T-helper 17 cell (primary cell): Measurements from ENCODE around the gene PADI2. TPM values are rescaled to one million over a fixed set of nuclear protein-coding genes. Genes with fewer than 3 reads are reported as not detected.

Source experiments
- ATAC-seq: fragments of 150-1000 bp; cut with Tn5 transposase; 2 replicates; pipeline ENCODE4 v1.10.0; 2021; ENCODE audit warnings: mild to moderate bottlenecking, moderate library complexity
- DNase-seq, 3 donors: peaks; one replicate each; pipeline versions ENCODE4 v3.0.0 to v3.0.0-alpha.2; 2020 to 2021
- H3K9me3 ChIP-seq: one replicate; pipeline ENCODE4 v1.7.0; 2013; ENCODE audit warnings: low read length, mild to moderate bottlenecking; ENCODE audit not compliant: control insufficient read depth, poor library complexity, severe bottlenecking
- H3K27ac Mint-ChIP-seq: one replicate; pipeline ENCODE4 v1.8.0; 2022; ENCODE audit warnings: mild to moderate bottlenecking, moderate library complexity, mixed read lengths
- H3K27me3 Mint-ChIP-seq: one replicate; pipeline ENCODE4 v1.8.0; 2022; ENCODE audit warnings: mixed read lengths
- H3K36me3 Mint-ChIP-seq: one replicate; pipeline ENCODE4 v1.8.0; 2022; ENCODE audit warnings: low read depth, mixed read lengths
- H3K4me1 Mint-ChIP-seq: one replicate; pipeline ENCODE4 v1.8.0; 2022; ENCODE audit warnings: mild to moderate bottlenecking, mixed read lengths
- H3K4me3 Mint-ChIP-seq: one replicate; pipeline ENCODE4 v1.8.0; 2022; ENCODE audit warnings: mild to moderate bottlenecking, moderate library complexity, mixed read lengths
- total RNA-seq, 4 donors: library from RNA in 2 of 4; stranded (reverse) in 2 of 4; gene quantifications; one replicate each; pipeline ENCODE4 v1.2.3 and lab custom pipeline; 2022 to 2026

Gene PADI2
- total RNA-seq, 2 donors from 2014 or later, result 0.23 to 0.57 TPM

DNA sequence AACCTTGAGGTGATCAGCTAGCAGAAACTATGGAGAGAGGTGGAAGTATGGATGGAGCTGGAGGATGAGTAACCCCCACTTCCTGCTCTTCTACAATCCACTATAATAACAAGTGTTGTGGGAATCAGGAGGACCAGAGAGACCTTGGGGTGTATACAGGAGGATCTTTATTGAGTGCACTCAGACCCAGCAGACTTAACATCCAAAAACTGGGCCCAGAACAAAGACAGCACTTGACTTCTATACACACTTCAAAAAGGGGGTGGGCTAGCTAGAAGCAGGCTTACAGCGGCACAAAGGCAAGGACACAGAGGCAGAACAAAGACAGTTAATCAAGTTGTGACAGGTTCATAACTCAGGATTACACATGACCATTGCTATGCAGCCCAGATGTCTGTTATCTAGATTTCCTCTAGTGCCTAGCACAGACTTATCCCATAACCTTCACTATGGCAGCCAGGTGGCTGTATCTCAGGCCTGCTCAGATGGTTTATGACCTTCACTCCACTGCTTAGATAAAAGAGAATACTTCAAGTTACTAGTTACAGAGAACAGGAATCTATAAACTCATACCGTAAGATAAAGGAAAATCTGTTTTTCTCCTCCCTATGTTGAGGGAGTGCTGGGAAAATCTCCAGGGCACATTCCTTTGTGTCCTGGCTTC lies 36.1 kb upstream of the PADI2 start:
- Mint-ChIP-seq H3K36me3 (no peaks in the 10 kb centered on the region), H3K27me3 (peaks cover 4% of the 10 kb centered on the region), H3K27ac (no peak overlapping the region), H3K4me3 (no peak overlapping the region), H3K4me1 (no peaks in the 10 kb centered on the region)
- DNase-seq (no peak), ATAC-seq (no peak)
- peaks cover 8% of the 10 kb centered on the region for H3K9me3 ChIP-seq

DNA sequence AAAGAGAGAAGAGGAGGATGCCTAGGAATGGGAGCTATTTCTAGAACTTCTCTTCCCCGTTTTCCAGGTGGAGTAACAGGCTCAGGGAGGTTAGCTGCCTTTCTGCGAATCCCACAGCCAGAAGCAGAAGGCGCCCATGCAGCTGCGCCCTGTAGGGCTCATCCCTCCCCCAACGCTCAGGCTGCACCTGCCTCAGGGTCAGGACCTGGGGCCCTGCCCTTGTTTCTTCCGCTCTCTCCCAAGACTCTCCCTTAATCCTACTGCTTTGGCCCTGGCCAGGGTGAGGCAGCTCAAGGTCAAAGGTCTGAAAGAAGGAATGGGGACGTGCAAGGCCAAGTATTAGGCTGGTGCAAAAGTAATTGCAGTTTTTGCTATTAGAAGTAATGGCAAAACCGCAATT lies 30.5 kb upstream of the PADI2 start:
- no peaks in the 10 kb centered on the region for H3K4me1 Mint-ChIP-seq
- H3K27ac Mint-ChIP-seq, result no peak overlapping the region
- peaks cover 7% of the 10 kb centered on the region for H3K9me3 ChIP-seq
- ATAC-seq (no peak), DNase-seq (no peak)
- H3K27me3 Mint-ChIP-seq, result peaks cover 18% of the 10 kb centered on the region
- no peaks in the 10 kb centered on the region for H3K36me3 Mint-ChIP-seq
- no peak overlapping the region for H3K4me3 Mint-ChIP-seq

DNA sequence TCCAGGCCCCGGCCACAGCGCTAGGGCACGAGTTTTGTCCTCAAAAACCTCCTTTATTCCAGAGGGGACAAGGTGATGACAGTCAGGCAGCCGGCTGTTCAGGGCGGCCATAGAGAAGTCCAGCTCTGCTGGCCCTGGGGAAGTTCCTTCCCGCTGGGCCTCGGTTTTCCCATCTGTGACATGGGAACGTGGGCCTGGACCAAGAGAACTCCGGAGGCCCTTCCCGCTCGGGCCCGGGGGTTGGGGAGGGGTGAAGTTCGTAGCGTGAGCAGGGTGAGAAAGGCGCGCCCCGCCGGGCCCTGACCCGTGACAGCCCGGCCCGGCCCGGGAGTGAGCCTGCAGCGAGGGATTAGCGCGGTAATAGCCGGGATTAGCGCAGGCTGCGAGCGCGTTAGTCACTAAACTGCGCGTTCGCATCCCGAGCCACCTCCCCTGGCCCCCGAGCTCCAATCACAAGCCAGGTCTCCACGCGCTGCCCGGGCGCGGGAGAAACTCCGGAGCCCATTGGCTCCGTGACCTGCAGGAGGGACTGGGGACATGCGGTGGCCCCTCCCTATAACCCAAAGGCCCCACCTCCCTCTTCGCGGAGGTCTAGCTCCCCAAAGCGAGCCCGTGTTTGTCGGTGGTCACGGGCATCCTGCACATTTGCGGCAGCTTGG lies 29.8 kb upstream of the PADI2 start:
- Mint-ChIP-seq H3K4me1 (no peaks in the 10 kb centered on the region), H3K27ac (no peak overlapping the region), H3K27me3 (peaks cover 18% of the 10 kb centered on the region), H3K36me3 (no peaks in the 10 kb centered on the region), H3K4me3 (no peak overlapping the region)
- H3K9me3 ChIP-seq, result peaks cover 2% of the 10 kb centered on the region
- DNase-seq (no peak), ATAC-seq (no peak)

DNA sequence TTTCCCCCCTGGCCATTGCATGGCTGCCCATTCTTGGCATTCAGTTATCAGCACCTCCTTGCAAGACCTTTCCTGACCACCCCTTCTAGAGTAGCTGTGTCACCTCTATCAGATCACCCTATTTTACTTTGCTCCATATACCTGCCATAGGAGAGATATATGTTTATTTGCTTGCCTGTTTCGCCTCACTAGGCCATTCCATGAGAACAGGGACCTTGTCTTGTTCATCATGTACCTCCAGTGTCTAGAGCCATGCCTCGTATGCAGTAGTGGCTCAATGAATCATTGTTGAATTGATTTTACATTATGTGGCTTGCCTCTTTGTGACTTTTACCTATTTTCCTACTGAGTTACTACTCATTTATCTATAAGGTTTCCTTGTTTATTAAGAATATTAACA lies 26.4 kb upstream of the PADI2 start:
- no peak overlapping the region for H3K27ac Mint-ChIP-seq

DNA sequence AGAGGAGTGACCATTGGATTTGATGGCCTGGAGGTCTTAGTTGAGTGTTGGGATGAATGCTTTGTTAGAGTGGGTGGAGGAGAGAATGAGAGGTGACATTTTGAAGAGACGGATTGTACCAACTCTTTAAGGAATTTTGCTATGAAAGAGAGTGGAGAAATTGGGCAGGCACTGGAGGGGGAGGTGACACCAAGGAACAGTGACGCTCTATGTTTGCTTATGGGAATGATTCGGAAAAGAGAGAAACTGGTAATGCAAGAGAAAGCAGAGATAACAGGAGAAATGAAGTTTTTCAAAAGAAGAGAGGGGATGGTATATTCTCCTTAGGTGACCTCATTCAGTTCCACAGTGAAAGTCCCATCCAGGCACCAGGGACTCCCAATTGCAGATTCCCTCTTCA lies 24.5 kb upstream of the PADI2 start:
- Mint-ChIP-seq H3K27ac (no peak overlapping the region), H3K4me1 (no peaks in the 10 kb centered on the region), H3K27me3 (peaks cover 14% of the 10 kb centered on the region), H3K36me3 (no peaks in the 10 kb centered on the region), H3K4me3 (no peak overlapping the region)
- H3K9me3 ChIP-seq, result no peaks in the 10 kb centered on the region
- ATAC-seq (no peak), DNase-seq (no peak)

More for the DNA sequence above, 26.4 kb upstream of the PADI2 start:
- H3K36me3 Mint-ChIP-seq, result no peaks in the 10 kb centered on the region
- no peaks in the 10 kb centered on the region for H3K4me1 Mint-ChIP-seq
- ATAC-seq (no peak), DNase-seq (no peak)
- H3K4me3 Mint-ChIP-seq, result no peak overlapping the region
- peaks cover 18% of the 10 kb centered on the region for H3K27me3 Mint-ChIP-seq
- H3K9me3 ChIP-seq, result no peaks in the 10 kb centered on the region

DNA sequence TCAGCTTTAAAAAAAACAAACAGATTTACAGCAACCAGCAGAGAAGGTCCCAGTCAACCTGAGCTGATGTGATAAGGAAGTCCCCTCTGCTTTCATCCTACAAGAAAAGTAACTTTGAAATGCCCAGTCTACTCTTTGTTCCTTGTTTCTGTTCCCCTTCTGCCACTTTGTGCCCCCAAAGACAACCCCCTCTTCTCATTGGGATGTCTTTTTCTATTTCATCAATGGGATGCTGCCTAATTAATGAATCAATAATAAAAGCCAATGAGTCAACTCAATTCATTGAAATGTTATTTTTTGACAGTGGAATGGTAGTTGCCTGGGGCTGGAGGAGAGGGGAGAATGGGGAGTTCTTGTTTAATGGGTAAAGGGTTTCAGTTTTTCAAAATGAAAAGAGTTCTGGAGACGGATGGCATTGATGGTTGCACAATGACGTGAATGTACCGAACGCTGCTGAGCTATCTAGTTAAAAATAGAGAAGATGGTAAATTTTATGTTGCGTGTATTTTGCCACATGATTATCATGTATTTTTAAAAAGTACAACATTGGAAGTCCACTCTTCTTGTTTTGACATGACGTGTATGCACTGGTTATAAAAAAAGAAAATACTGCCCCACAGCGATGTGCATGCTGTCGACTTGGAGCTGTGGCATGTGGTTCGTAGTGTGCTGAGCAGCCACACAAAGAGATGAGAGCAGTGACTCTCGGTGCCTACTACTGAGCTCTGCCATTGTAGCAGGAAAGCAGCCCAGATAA lies 22.4 kb upstream of the PADI2 start:
- DNase-seq (no peak), ATAC-seq (no peak)
- peaks cover 2% of the 10 kb centered on the region for H3K36me3 Mint-ChIP-seq
- H3K9me3 ChIP-seq, result no peaks in the 10 kb centered on the region
- no peak overlapping the region for H3K27ac Mint-ChIP-seq
- no peak overlapping the region for H3K4me3 Mint-ChIP-seq
- H3K27me3 Mint-ChIP-seq, result peaks cover 29% of the 10 kb centered on the region
- H3K4me1 Mint-ChIP-seq, result no peaks in the 10 kb centered on the region

DNA sequence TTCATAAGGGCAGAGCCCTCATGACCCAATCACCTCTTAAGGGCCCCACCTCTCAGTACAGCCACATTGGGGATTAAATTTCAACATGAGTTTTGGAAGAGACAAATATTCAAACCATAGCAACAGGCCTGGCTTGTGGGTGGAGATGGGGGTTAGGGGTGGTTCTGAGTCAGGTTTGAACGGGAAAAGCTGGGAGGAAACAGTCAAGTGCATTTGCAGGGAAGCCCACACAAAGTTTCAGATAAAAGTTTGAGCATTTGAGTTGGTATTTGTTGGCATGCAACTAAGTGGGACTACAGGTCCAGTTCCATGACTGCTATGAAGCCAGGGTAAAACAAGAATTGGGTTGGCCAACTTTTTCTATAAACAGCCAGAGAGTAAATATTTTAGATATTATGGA lies 21.0 kb upstream of the PADI2 start:
- Mint-ChIP-seq H3K36me3 (peaks cover 2% of the 10 kb centered on the region), H3K27ac (no peak overlapping the region), H3K4me3 (no peak overlapping the region), H3K27me3 (peaks cover 31% of the 10 kb centered on the region), H3K4me1 (peaks cover 2% of the 10 kb centered on the region)
- DNase-seq (no peak), ATAC-seq (no peak)
- H3K9me3 ChIP-seq, result no peaks in the 10 kb centered on the region

DNA sequence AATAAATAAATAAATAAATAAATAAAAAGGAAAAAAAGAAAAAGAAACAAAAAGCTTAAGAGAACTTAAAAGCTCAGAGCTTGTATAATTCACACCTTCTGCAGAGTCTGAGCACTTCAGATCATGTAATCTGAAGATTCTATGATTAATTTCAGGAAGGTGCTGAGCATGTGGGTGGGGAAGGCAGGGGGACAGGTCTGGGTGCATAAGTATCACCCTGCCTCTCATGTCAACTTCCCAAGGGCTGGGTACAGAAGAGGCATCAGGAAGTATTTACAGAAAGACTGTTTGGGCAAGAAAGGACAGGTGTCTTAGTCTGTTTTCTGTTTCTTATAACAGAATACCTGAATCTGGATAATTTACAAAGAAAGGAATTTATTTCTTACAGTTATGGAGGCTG lies 20.4 kb upstream of the PADI2 start:
- DNase-seq (no peak), ATAC-seq (no peak)
- Mint-ChIP-seq H3K4me1 (peaks cover 5% of the 10 kb centered on the region), H3K36me3 (peaks cover 4% of the 10 kb centered on the region), H3K4me3 (no peak overlapping the region), H3K27me3 (peaks cover 37% of the 10 kb centered on the region), H3K27ac (no peak overlapping the region)
- H3K9me3 ChIP-seq, result no peaks in the 10 kb centered on the region

DNA sequence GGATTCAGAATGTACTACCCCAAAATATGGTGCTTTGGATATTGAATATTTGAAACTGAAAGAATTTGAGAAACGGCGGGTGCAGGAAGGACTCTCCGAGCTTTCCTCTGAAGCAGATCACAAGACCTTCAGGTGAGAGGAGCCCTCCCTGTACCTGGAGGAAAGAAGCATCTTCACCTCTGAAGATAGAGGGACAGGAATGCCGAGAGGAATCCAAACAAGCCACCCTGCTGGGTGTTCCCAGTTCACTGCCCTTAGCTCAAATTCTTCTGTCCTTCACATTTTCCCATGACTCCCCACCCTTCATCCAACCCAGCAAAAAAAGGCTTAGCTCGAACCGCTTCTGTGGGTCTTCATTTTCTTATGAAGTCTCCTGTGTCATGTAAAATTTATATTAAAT lies 18.2 kb upstream of the PADI2 start:
- no peak for ATAC-seq
- Mint-ChIP-seq H3K27ac (no peak overlapping the region), H3K27me3 (peaks cover 50% of the 10 kb centered on the region), H3K4me3 (no peak overlapping the region), H3K36me3 (peaks cover 5% of the 10 kb centered on the region), H3K4me1 (peaks cover 6% of the 10 kb centered on the region)
- no peaks in the 10 kb centered on the region for H3K9me3 ChIP-seq
- no peak for DNase-seq

DNA sequence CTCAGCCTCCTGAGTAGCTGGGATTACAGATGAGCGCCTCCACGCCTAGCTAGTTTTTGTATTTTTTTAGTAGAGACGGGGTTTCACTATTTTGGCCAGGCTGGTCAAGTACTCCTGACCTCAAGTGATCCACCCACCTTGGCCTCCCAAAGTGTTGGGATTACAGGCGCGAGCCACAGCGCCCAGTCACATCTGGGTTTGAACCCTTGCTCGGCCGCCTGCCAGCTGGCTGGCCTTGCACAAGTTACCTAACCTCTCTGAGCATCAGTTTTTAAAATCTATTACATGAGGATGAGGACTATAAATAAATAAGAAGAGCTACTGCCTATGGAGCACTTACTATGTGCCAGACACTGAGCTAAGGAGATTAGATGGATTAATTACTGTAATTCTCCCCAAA lies 17.7 kb upstream of the PADI2 start:
- no peak overlapping the region for H3K4me3 Mint-ChIP-seq
- peaks cover 55% of the 10 kb centered on the region for H3K27me3 Mint-ChIP-seq
- no peaks in the 10 kb centered on the region for H3K9me3 ChIP-seq
- DNase-seq (no peak), ATAC-seq (no peak)
- no peak overlapping the region for H3K27ac Mint-ChIP-seq
- peaks cover 5% of the 10 kb centered on the region for H3K36me3 Mint-ChIP-seq
- H3K4me1 Mint-ChIP-seq, result peaks cover 6% of the 10 kb centered on the region

DNA sequence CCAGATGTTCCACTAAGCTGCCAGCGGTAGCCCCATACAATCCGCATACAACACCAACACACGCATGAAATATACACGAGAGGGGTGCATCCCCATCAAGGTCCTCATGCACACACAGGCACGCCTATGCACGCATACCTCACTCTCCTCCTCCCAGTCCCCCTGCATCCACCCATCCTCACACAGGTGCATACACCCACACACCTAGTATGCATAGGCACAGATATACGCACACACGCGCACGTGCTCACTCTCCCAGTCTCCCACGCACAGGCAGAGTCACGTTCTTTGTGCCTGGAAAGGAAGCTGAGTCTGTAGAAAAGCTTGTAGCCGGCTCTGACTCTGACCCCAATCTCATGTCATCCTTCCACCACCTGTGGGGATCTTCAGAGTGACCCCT lies 16.9 kb upstream of the PADI2 start:
- Mint-ChIP-seq H3K27me3 (peaks cover 61% of the 10 kb centered on the region), H3K4me3 (no peak overlapping the region), H3K27ac (no peak overlapping the region), H3K4me1 (peaks cover 6% of the 10 kb centered on the region), H3K36me3 (peaks cover 5% of the 10 kb centered on the region)
- ATAC-seq, result no peak
- no peaks in the 10 kb centered on the region for H3K9me3 ChIP-seq
- DNase-seq, result no peak

DNA sequence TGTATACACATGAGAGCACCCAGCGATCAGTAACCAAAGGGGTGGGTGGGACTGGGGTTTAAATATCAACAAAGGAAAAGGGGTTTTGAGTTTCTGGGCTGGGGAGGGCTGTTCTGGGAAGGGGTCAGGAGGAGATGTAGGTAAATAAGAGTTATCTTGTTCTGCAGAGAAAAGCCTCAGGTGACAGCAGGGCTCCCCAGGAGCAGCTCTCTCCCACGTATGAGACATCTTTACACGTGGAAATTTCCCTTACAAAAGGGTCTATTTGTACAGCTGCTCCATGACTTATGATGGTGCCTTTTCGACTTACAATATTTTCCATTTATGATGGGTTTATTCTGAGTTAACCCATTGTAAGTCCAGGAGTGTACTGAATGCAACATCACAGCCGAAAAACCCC lies 16.3 kb upstream of the PADI2 start:
- peaks cover 61% of the 10 kb centered on the region for H3K27me3 Mint-ChIP-seq

DNA sequence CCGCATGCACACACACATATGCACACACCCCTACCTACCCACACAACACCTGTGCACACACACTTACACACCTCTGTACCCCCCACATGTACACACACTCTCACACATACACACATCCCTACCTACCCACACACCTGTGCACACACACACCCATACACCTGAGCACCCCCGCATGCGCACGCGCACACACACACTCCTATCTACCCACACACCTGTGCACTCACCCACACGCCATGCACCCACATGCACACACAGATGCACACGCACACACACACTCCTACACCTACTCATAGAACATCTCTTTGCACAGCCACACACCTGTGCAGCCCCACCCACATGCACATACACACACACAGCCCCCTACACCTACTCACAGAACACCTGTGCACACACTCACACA lies 15.5 kb upstream of the PADI2 start:
- H3K4me1 Mint-ChIP-seq, result peaks cover 6% of the 10 kb centered on the region
- H3K27me3 Mint-ChIP-seq, result peaks cover 57% of the 10 kb centered on the region
- ATAC-seq, result no peak
- no peak overlapping the region for H3K27ac Mint-ChIP-seq
- no peak for DNase-seq
- H3K36me3 Mint-ChIP-seq, result peaks cover 5% of the 10 kb centered on the region
- H3K9me3 ChIP-seq, result no peaks in the 10 kb centered on the region
- no peak overlapping the region for H3K4me3 Mint-ChIP-seq

More for the DNA sequence above, 16.3 kb upstream of the PADI2 start:
- DNase-seq (no peak), ATAC-seq (no peak)
- Mint-ChIP-seq H3K4me3 (no peak overlapping the region), H3K4me1 (peaks cover 6% of the 10 kb centered on the region), H3K36me3 (peaks cover 5% of the 10 kb centered on the region), H3K27ac (no peak overlapping the region)
- no peaks in the 10 kb centered on the region for H3K9me3 ChIP-seq
